Left ventricle myocardium inferior (tissue), 1 donor: ENCODE data around the gene FCSK. TPM values are rescaled to one million over a fixed set of nuclear protein-coding genes. Genes with fewer than 3 reads are reported as not detected.

Experiments used
- DNase-seq: peaks from one replicate; pipeline ENCODE4 v3.0.0-alpha.2; 2020
- H3K27ac ChIP-seq: fragments of 200-600 bp; replicated peaks from 2 replicates; pipeline ENCODE4 v1.8.0; 2021
- H3K27me3 ChIP-seq: fragments of 200-600 bp; 2 replicates; pipeline ENCODE4 v1.8.0; 2021; ENCODE audit warnings: low read depth
- H3K36me3 ChIP-seq: fragments of 200-600 bp; 2 replicates; pipeline ENCODE4 v1.8.0; 2021
- H3K4me1 ChIP-seq: fragments of 200-600 bp; 2 replicates; pipeline ENCODE4 v1.8.0; 2021
- H3K4me3 ChIP-seq: fragments of 200-600 bp; 2 replicates; pipeline ENCODE4 v1.8.0; 2021; ENCODE audit warnings: mild to moderate bottlenecking, moderate library complexity
- H3K9me3 ChIP-seq: fragments of 200-600 bp; replicated peaks from 2 replicates; pipeline ENCODE4 v1.8.0; 2021
- intact Hi-C: fragments of 100-400 bp; cut with micrococcal nuclease; formaldehyde crosslinking; loops from one replicate; pipeline ENCODE4 v1.11.0; 2022
- total RNA-seq: library from RNA; stranded (reverse); fragmentation: NEBNext Ultra II Directional; extraction: Animal tissue kit (Norgen Biotek cat#: 25700); gene quantifications from one replicate; pipeline ENCODE4 v1.2.1, GENCODE V29; 2021
- TF ChIP-seq, protein P1 (sequence below): fragments of 200-600 bp; IDR thresholded peaks from 2 replicates; pipeline ENCODE4 v1.8.0; 2021; ENCODE audit warnings: antibody characterized with exemption, mild to moderate bottlenecking, borderline replicate concordance
- donor health status: DM: no; HTN: yes; CAD: no; lungs with severe emphysema.

Gene FCSK
- total RNA-seq, 1 donor from 2014 or later: 7.4 TPM

DNA sequence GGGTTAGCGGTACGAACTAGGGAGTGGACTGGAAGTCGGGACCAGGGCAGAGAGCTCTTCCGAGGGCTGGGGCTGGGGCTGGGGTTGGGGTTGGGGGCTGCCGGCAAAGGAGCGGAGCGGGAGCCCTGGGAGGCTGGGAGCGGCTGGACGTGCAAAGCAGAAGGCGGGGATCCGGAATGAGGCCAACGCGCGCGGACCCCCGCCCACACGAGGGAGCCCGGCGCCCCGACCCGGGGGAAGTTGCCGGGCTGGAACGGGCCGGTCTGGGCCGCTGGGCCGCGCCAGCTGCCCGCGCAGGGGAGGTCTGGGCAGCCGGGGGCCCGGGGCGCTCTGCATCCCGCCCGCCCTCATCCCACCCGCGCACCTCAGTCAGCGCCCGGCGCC, 15.8 kb upstream of the FCSK start:
- H3K36me3 ChIP-seq: no peaks in the 10 kb centered on the region
- H3K4me3 ChIP-seq: peak overlapping the region; percentile 90
- H3K4me1 ChIP-seq: peaks cover 55% of the 10 kb centered on the region
- intact Hi-C loops: loop anchor here (10.0 kb wide), 1 partner anchor 54 kb away; no protein-coding TSS in a partner anchor
- H3K27me3 ChIP-seq: no peaks in the 10 kb centered on the region
- TF ChIP-seq, protein P1, sequence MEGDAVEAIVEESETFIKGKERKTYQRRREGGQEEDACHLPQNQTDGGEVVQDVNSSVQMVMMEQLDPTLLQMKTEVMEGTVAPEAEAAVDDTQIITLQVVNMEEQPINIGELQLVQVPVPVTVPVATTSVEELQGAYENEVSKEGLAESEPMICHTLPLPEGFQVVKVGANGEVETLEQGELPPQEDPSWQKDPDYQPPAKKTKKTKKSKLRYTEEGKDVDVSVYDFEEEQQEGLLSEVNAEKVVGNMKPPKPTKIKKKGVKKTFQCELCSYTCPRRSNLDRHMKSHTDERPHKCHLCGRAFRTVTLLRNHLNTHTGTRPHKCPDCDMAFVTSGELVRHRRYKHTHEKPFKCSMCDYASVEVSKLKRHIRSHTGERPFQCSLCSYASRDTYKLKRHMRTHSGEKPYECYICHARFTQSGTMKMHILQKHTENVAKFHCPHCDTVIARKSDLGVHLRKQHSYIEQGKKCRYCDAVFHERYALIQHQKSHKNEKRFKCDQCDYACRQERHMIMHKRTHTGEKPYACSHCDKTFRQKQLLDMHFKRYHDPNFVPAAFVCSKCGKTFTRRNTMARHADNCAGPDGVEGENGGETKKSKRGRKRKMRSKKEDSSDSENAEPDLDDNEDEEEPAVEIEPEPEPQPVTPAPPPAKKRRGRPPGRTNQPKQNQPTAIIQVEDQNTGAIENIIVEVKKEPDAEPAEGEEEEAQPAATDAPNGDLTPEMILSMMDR: no peak
- DNase-seq: peak; percentile 32
- H3K9me3 ChIP-seq: no peaks in the 10 kb centered on the region
- peak overlapping the region; percentile 88 for H3K27ac ChIP-seq

GRCh38 chr16:70438969-70439862, 15.2 kb upstream of the FCSK start, which contains the start of gene ST3GAL2:
Gene ST3GAL2 (minus strand): TSS chr16:70439100. CDS start chr16:70398530, 40,570 bp downstream.
- intact Hi-C loops: loop anchor here (10.0 kb wide), 1 partner anchor 54 kb away; no protein-coding TSS in a partner anchor
- peak within 1 kb of the TSS; percentile 90 for H3K4me3 ChIP-seq
- peak; percentile 96 for DNase-seq
- peaks cover 49% of the 10 kb centered on the region for H3K4me1 ChIP-seq
- H3K9me3 ChIP-seq: no peaks in the 10 kb centered on the region
- TF ChIP-seq, protein P1: no peak
- peak within 1 kb of the TSS; percentile 88 for H3K27ac ChIP-seq
- H3K27me3 ChIP-seq: no peaks in the 10 kb centered on the region
- no peaks in the 10 kb centered on the region for H3K36me3 ChIP-seq

- peak overlapping the region; percentile 88 for H3K27ac ChIP-seq
- H3K27me3 ChIP-seq: no peaks in the 10 kb centered on the region
- H3K36me3 ChIP-seq: no peaks in the 10 kb centered on the region
- peaks cover 39% of the 10 kb centered on the region for H3K4me1 ChIP-seq
- TF ChIP-seq, protein P1: no peak
- peak overlapping the region; percentile 90 for H3K4me3 ChIP-seq
- DNase-seq: no peak
- H3K9me3 ChIP-seq: no peaks in the 10 kb centered on the region
- intact Hi-C loops: no loop called here
These were observed 14.2 kb upstream of the FCSK start for GRCh38 chr16:70440009-70440692.

- intact Hi-C loops: no loop called here
- DNase-seq: no peak
- Histone ChIP-seq H3K27ac (no peak overlapping the region), H3K9me3 (no peaks in the 10 kb centered on the region), H3K4me3 (no peak overlapping the region), H3K4me1 (peaks cover 30% of the 10 kb centered on the region), H3K36me3 (no peaks in the 10 kb centered on the region), H3K27me3 (no peaks in the 10 kb centered on the region)
- TF ChIP-seq, protein P1: no peak
These were observed 12.9 kb upstream of the FCSK start for GRCh38 chr16:70441406-70441990.

DNA sequence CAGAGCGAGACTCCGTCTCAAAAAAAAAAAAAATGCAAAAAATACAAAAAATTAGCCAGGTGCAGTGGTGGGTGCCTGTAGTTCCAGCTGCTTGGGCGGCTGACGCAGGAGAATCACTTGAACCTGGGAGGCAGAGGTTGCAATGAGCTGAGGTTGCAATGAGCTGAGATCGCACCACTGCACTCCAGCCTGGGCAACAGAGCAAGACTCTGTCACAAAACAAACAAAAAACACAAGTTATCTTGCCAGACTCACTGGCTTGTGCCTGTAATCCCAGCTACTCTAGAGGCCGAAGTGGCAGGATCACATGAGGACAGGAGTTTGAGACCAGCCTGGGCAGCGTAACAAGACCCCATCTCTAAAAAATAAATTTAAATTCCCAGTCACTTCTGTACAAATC, 12.1 kb upstream of the FCSK start:
- TF ChIP-seq, protein P1: no peak
- H3K27ac ChIP-seq: no peak overlapping the region
- intact Hi-C loops: no loop called here

More for the DNA sequence above, 12.1 kb upstream of the FCSK start:
- Histone ChIP-seq H3K4me1 (peaks cover 22% of the 10 kb centered on the region), H3K9me3 (no peaks in the 10 kb centered on the region), H3K36me3 (no peaks in the 10 kb centered on the region), H3K4me3 (no peak overlapping the region), H3K27me3 (no peaks in the 10 kb centered on the region)
- DNase-seq: no peak
